Measurements from ENCODE around the gene FEM1C.

DNA sequence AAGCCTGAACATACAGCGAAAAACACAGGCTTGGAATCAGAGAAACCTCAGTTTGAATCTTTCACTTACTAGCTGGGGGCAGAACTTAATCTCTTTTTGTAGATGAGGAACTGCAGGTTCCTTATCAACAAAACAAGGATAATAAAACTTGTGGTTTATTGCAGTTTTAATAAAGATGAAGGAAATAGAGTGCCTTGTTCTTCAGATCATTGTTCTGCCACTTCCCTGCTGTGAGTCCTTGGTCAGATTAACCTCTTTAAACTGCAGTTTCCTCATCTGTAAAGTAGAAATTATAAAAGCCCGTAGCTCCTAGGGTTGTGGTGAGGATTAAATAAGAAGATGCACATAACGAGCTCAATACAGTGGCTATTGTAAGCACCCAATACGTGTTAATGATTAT, 57.4 kb downstream of the FEM1C start:
- TF ChIP-seq EZH2 (IDR thresholded peaks at IDR 0.05; ENCODE audit: low read length) = no peak
- TF ChIP-seq, protein P1, sequence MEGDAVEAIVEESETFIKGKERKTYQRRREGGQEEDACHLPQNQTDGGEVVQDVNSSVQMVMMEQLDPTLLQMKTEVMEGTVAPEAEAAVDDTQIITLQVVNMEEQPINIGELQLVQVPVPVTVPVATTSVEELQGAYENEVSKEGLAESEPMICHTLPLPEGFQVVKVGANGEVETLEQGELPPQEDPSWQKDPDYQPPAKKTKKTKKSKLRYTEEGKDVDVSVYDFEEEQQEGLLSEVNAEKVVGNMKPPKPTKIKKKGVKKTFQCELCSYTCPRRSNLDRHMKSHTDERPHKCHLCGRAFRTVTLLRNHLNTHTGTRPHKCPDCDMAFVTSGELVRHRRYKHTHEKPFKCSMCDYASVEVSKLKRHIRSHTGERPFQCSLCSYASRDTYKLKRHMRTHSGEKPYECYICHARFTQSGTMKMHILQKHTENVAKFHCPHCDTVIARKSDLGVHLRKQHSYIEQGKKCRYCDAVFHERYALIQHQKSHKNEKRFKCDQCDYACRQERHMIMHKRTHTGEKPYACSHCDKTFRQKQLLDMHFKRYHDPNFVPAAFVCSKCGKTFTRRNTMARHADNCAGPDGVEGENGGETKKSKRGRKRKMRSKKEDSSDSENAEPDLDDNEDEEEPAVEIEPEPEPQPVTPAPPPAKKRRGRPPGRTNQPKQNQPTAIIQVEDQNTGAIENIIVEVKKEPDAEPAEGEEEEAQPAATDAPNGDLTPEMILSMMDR (optimal IDR thresholded peaks at IDR 0.05 in 1 of 3, IDR thresholded peaks at IDR 0.05 in 1 of 3, conservative IDR thresholded peaks at IDR 0.05 in 1 of 3; ENCODE audit: extremely low read depth in 1 of 3, insufficient read depth in 2 of 3, low read length in 3 of 3) = no peak
